ENCODE data around the gene TRIM52. TPM values are rescaled to one million over a fixed set of nuclear protein-coding genes. Genes with fewer than 3 reads are reported as not detected.

Gene TRIM52
- total and polyA plus RNA-seq, 2 of the 13 experiments (the other 11 are each of a cell fraction or from before 2014, with no cell fraction given): 7.2 to 11.6 TPM

DNA sequence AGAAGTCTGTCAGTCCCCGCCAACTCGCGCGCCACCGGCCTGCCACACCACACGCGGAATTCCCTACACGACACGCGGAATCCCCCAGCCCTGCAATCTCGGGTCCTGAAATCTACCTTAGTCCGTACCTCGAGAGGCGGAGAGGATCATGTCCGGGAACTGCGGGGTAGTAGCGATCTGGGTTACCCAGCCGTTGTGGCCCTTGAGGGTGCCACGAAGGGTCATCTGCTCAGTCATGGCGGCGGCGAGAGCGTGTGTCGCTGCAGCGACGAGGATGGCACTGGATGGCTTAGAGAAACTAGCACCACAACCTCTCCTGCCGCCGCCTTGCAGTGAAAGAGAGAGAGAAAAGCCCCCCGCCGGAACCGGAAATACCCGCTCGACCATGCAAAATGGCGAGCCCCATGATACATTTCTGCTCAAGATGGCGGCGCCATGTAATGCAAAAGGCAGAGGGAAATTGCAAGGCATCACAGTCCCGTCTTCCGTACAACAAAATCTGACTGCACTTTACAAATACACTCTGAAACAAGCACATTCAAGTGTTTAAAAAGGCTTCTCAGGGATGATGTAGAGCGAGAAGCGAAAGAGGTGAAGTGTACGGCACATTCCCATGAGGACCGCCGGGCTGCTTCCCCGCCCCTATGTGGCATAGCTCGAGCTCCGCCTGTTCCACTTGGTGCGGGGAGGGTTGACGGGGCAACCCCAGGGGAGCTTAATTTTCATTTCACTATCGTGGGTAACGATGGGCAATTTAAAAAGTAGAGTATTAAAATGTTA is 17.2 kb downstream of the TRIM52 start, which contains the start of gene RACK1 (continued):
- TF ChIP-seq, protein P1, sequence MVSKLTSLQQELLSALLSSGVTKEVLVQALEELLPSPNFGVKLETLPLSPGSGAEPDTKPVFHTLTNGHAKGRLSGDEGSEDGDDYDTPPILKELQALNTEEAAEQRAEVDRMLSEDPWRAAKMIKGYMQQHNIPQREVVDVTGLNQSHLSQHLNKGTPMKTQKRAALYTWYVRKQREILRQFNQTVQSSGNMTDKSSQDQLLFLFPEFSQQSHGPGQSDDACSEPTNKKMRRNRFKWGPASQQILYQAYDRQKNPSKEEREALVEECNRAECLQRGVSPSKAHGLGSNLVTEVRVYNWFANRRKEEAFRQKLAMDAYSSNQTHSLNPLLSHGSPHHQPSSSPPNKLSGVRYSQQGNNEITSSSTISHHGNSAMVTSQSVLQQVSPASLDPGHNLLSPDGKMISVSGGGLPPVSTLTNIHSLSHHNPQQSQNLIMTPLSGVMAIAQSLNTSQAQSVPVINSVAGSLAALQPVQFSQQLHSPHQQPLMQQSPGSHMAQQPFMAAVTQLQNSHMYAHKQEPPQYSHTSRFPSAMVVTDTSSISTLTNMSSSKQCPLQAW (CRISPR knock-in tag; IDR thresholded peaks at IDR 0.05): peak; percentile 60
- TF ChIP-seq RFX5 (IDR thresholded peaks at IDR 0.05; ENCODE audit: low read depth, low read length) (peak; percentile 22; the same call in 1 of the 2 replicates), DNMT3B (CRISPR knock-in tag; conservative IDR thresholded peaks at IDR 0.05) (no peak), BHLHE40 (IDR thresholded peaks at IDR 0.05; ENCODE audit: low read length) (peak; percentile 78; the same call in 1 of the 2 replicates), POLR2A (IDR thresholded peaks at IDR 0.05; ENCODE audit: insufficient read depth in 1 of 2, low read depth in 2 of 2, low read length in 2 of 2) (peak; percentile 96), ZNF121 (CRISPR knock-in tag; IDR thresholded peaks at IDR 0.05) (no peak), DPF2 (CRISPR knock-in tag; IDR thresholded peaks at IDR 0.05; ENCODE audit: borderline replicate concordance, low read depth) (no peak), CEBPB (IDR thresholded peaks at IDR 0.05; ENCODE audit: borderline replicate concordance, low read depth, low read length) (no peak), AGO1 (IDR thresholded peaks at IDR 0.05; ENCODE audit: low read depth, low read length, poor library complexity, severe bottlenecking) (no peak), ZNF326 (CRISPR knock-in tag; IDR thresholded peaks at IDR 0.05; ENCODE audit: borderline replicate concordance) (no peak), ZFP36L1 (CRISPR knock-in tag; IDR thresholded peaks at IDR 0.05) (no peak; the same call in 1 of the 2 replicates), ZNF333 (CRISPR knock-in tag; IDR thresholded peaks at IDR 0.05; ENCODE audit: borderline replicate concordance) (peak; percentile 91), PTBP1 (IDR thresholded peaks at IDR 0.05; ENCODE audit: low read depth, low read length, poor library complexity, severe bottlenecking) (no peak), TIGD3 (CRISPR knock-in tag; IDR thresholded peaks at IDR 0.05; ENCODE audit: borderline replicate concordance) (peak; percentile 78; the same call in 1 of the 2 replicates), FOXJ3 (CRISPR knock-in tag; IDR thresholded peaks at IDR 0.05; ENCODE audit: borderline replicate concordance) (no peak), FOXK2 (IDR thresholded peaks at IDR 0.05) (peak; percentile 61; the same call in 1 of the 2 replicates), EEA1 (CRISPR knock-in tag; IDR thresholded peaks at IDR 0.05; ENCODE audit: borderline replicate concordance) (no peak; the same call in 1 of the 2 replicates), RXRA (CRISPR knock-in tag; IDR thresholded peaks at IDR 0.05) (peak; percentile 40; the same call in 1 of the 2 replicates), POLR2AphosphoS2 (IDR thresholded peaks at IDR 0.05; ENCODE audit: low read depth, low read length) (peak; percentile 92), ZNF256 (CRISPR knock-in tag; conservative IDR thresholded peaks at IDR 0.05) (no peak), ZNF773 (CRISPR knock-in tag; IDR thresholded peaks at IDR 0.05; ENCODE audit: borderline replicate concordance) (no peak), HNF4G (IDR thresholded peaks at IDR 0.05; ENCODE audit: borderline replicate concordance, low read depth, low read length) (no peak), HNF4G (CRISPR knock-in tag; IDR thresholded peaks at IDR 0.05; ENCODE audit: borderline replicate concordance, low read depth) (no peak)
- TF ChIP-seq, protein P2, sequence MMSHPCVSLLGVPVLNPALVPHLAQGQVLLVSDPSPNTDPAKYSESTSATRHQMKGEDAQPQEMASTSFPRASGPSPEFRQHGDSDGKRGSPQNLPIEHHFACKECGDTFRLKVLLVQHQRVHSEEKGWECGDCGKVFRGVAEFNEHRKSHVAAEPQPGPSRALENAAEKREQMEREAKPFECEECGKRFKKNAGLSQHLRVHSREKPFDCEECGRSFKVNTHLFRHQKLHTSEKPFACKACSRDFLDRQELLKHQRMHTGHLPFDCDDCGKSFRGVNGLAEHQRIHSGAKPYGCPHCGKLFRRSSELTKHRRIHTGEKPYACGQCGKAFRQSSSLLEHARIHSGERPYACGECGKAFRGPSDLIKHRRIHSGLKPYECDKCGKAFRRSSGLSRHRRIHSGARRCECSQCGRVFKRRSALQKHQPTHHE (CRISPR knock-in tag; IDR thresholded peaks at IDR 0.05; ENCODE audit: borderline replicate concordance): peak; percentile 43; the same call in 1 of the 2 replicates
- TF ChIP-seq, protein P3, sequence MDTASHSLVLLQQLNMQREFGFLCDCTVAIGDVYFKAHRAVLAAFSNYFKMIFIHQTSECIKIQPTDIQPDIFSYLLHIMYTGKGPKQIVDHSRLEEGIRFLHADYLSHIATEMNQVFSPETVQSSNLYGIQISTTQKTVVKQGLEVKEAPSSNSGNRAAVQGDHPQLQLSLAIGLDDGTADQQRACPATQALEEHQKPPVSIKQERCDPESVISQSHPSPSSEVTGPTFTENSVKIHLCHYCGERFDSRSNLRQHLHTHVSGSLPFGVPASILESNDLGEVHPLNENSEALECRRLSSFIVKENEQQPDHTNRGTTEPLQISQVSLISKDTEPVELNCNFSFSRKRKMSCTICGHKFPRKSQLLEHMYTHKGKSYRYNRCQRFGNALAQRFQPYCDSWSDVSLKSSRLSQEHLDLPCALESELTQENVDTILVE (CRISPR knock-in tag; IDR thresholded peaks at IDR 0.05): peak; percentile 32

Data from HepG2 (cell line).